HG03064 (cell line): Measurements from ENCODE around the gene E2F6.

Source experiments
- ATAC-seq: cut with Tn5 transposase; IDR thresholded peaks from one replicate; pipeline ENCODE4 v1.9.1; 2021; ENCODE audit warnings: low read depth; ENCODE audit not compliant: unreplicated experiment

E2F6 gene

DNA sequence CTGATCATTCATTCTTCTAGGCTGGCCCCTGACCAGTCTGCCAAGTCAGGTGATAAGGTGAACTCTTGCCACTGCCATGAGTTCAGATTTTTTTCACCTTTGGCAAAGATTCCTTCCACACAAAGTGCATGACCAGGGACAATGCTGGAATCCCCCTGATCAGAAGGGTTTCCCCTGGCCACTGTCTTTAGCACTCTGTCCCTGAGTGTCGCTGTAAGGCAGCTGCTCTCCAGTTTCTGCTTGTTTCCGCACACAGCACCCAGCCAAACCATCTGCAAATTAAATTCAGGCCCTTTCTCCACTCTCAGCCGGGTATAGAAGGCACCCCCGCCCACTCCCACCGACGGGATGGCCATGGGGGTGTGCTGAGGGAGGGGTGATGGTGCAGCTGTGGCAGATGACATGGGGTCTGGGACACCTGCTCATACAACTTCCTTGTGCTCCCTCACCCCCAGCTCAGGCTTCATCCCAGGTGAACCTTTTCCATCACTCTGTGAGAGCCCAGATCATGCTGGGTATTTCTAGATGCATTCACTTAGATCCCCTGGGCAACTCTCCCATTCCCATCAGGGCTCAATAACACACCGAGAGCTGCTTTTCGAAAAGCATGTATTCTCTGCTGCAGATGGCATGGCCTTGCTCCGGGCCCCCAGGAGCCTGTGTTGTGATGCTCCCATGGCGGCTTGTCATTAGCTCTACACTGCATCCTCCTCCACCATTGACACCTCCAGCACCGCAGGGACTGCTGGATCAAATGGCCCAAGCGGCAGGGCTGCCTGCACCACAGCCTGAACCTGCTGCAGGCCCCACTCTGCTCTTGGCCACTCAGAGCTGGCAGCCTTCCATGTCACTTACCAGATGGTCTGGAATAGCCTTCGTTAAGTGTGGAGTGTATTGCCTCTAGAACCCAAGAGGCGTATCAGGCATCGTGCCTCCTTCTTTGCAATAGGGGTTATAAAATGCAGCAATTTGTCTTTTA lies 69.2 kb downstream of the E2F6 start:
- ATAC-seq, result no peak

GRCh38 chr2:11396021-11396420 lies 69.9 kb downstream of the E2F6 start:
- ATAC-seq, result no peak

DNA sequence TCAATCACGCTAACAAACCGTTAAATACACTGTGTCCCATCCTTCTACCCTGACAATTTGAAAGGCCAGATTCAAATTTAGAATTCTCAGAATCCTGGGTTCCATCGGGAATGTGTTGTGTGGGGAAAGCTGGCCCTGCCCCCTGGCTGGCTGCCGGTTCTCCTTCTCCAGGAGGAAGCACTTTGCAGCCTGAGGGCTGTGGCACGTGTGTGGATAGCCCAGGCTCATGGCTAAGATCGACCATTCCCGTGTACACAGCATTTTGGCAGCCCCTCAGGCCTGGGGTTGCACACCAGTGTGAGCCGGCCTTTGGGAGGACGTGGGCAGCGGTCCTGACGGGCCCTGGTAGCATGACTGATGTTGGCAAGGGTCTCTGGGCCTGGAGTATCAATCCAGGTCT lies 70.6 kb downstream of the E2F6 start:
- ATAC-seq, result no peak
